ENCODE measurements around the gene ODAD2.

GRCh38 chr10:27770181-27770580, 228.7 kb downstream of the ODAD2 start:
- TF ChIP-seq CTCF (conservative IDR thresholded peaks at IDR 0.05), result no peak
- TF ChIP-seq EZH2 (IDR thresholded peaks at IDR 0.05; ENCODE audit: low read depth), result no peak
